Kidney (tissue), 14 donors: Measurements from ENCODE around the gene IL1B. TPM values are rescaled to one million over a fixed set of nuclear protein-coding genes. Genes with fewer than 3 reads are reported as not detected.

Experiments used
- DNase-seq, 5 donors: peaks; one replicate each; pipeline ENCODE4 v3.0.0-alpha.2; 2013 to 2020
- FAIRE-seq: peaks from 2 replicates; lab custom pipeline; 2012; peaks lifted over from hg19 to GRCh38; lab: Jason Lieb, UNC
- H3K27ac ChIP-seq, 2 donors: one replicate each; pipeline ENCODE4 v1.7.0; 2013; ENCODE audit warnings: low read depth in 2 of 2, low read length in 2 of 2, inconsistent platforms in 1 of 2
- H3K27me3 ChIP-seq: one replicate; pipeline ENCODE4 v1.7.1; 2013; ENCODE audit warnings: low read length, inconsistent platforms; ENCODE audit not compliant: control insufficient read depth, insufficient read depth
- H3K36me3 ChIP-seq, 3 donors: one replicate each; pipeline versions ENCODE4 v1.7.0 to v1.7.1; 2013; ENCODE audit warnings: low read length in 3 of 3, control low read depth in 1 of 3, inconsistent platforms in 1 of 3; ENCODE audit not compliant: insufficient read depth in 3 of 3, control insufficient read depth in 2 of 3
- H3K4me1 ChIP-seq, 3 donors: one replicate each; pipeline versions ENCODE4 v1.7.0 to v1.7.1; 2013; ENCODE audit warnings: low read length in 3 of 3, inconsistent platforms in 1 of 3, low read depth in 1 of 3; ENCODE audit not compliant: control insufficient read depth in 2 of 3, insufficient read depth in 2 of 3
- H3K4me3 ChIP-seq, 3 donors: one replicate each; pipeline versions ENCODE4 v1.7.0 to v1.8.1; 2013; ENCODE audit warnings: low read length in 3 of 3, control low read depth in 1 of 3, inconsistent platforms in 1 of 3
- H3K9ac ChIP-seq, 3 donors: one replicate each; pipeline versions ENCODE4 v1.7.0 to v1.7.1; 2013; ENCODE audit warnings: low read length in 3 of 3, control low read depth in 1 of 3, inconsistent platforms in 1 of 3
- H3K9me3 ChIP-seq, 3 donors: one replicate each; pipeline versions ENCODE4 v1.7.0 to v1.7.1; 2013; ENCODE audit warnings: low read length in 3 of 3, control low read depth in 1 of 3, inconsistent platforms in 1 of 3; ENCODE audit not compliant: control insufficient read depth in 2 of 3, insufficient read depth in 1 of 3
- CTCF ChIP-seq: IDR thresholded peaks from 3 replicates; pipeline ENCODE4 v1.5.1; 2012; ENCODE audit warnings: mild to moderate bottlenecking, moderate library complexity, borderline replicate concordance; ENCODE audit not compliant: insufficient read depth; ENCODE audit errors: extremely low read depth
- intact Hi-C: fragments of 100-400 bp; cut with DNase I; formaldehyde crosslinking; loops from one replicate; pipeline ENCODE4 v1.11.1; 2022
- polyA plus RNA-seq: library from polyadenylated mRNA; stranded (reverse); fragments of 350-450 nt; fragmentation: Illumina TruSeq; extraction: RNeasy Lipid Tissue Mini Kit (QIAGEN cat#74804); gene quantifications from one replicate; pipeline ENCODE4 v1.2.3, GENCODE V29; 2014; ENCODE audit warnings: low read depth, low replicate concordance; ENCODE audit not compliant: insufficient read depth
- total RNA-seq: library from RNA; stranded (reverse); fragmentation: NEBNext Ultra II Directional; extraction: Animal tissue kit (Norgen Biotek cat#: 25700); gene quantifications from one replicate; pipeline ENCODE4 v1.2.1, GENCODE V29; 2021
- donor health status: control.
- donor health status: control.
- donor health status: control.
- donor health status: control.
- donor health status: control.
- donor health status: DM: yes; HTN: yes; CAD: no.
- donor health status: Normal renal cell carcinoma (clear cell type).

The IL1B gene
- total and polyA plus RNA-seq, 2 donors from 2014 or later, result 0.56 to 2.9 TPM

GRCh38 chr2:112880696-112881095 lies 44.1 kb upstream of the IL1B start:
- H3K4me1 ChIP-seq, result no peaks in the 10 kb centered on the region
- H3K27ac ChIP-seq, result no peak overlapping the region
- no peak for FAIRE-seq
- no peaks in the 10 kb centered on the region for H3K36me3 ChIP-seq
- no peak for TF ChIP-seq CTCF
- H3K4me3 ChIP-seq, result no peak overlapping the region
- no peak for DNase-seq
- H3K9me3 ChIP-seq, result no peaks in the 10 kb centered on the region
- H3K27me3 ChIP-seq, result no peaks in the 10 kb centered on the region
- no peak overlapping the region for H3K9ac ChIP-seq
- intact Hi-C loops, result no loop called here

GRCh38 chr2:112880091-112880531 lies 43.5 kb upstream of the IL1B start:
- no peak for TF ChIP-seq CTCF
- no peak overlapping the region for H3K9ac ChIP-seq
- H3K27me3 ChIP-seq, result no peaks in the 10 kb centered on the region
- DNase-seq, result no peak
- intact Hi-C loops, result no loop called here
- H3K4me3 ChIP-seq, result no peak overlapping the region
- FAIRE-seq, result no peak
- H3K9me3 ChIP-seq, result no peaks in the 10 kb centered on the region
- H3K4me1 ChIP-seq, result no peaks in the 10 kb centered on the region
- H3K36me3 ChIP-seq, result no peaks in the 10 kb centered on the region
- no peak overlapping the region for H3K27ac ChIP-seq

DNA sequence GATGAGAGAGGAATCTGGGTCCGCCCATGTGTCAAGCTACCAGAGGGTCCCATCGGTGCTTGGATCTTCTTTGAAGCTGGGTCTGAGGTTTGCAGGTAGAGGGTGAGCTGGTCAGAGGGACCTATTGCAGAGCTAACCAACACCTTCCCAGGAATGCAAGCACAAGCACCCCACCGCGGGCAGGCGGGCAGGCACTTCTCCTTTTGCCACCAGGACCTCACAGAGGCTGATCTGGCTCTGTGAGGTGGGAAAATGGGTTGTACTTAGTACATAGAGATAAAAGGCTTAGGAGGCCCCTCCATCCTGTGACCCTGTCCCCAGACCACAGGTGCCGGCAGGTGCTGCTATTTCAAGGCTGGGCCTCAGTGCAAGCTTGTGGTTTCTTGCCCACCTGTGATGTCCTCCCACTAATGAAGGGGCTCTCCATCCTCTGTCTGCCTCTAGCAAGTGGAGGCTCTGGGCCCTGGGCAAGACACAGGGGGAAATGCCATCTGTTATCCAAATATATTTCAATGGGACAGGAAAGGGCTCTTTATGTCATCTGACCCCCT lies 43.0 kb upstream of the IL1B start:
- no peak for TF ChIP-seq CTCF
- no peak for DNase-seq
- no peaks in the 10 kb centered on the region for H3K27me3 ChIP-seq
- H3K4me1 ChIP-seq, result no peaks in the 10 kb centered on the region
- no peak overlapping the region for H3K27ac ChIP-seq
- H3K4me3 ChIP-seq, result no peak overlapping the region
- intact Hi-C loops, result no loop called here
- H3K36me3 ChIP-seq, result no peaks in the 10 kb centered on the region
- no peak for FAIRE-seq
- H3K9me3 ChIP-seq, result no peaks in the 10 kb centered on the region
- H3K9ac ChIP-seq, result no peak overlapping the region

DNA sequence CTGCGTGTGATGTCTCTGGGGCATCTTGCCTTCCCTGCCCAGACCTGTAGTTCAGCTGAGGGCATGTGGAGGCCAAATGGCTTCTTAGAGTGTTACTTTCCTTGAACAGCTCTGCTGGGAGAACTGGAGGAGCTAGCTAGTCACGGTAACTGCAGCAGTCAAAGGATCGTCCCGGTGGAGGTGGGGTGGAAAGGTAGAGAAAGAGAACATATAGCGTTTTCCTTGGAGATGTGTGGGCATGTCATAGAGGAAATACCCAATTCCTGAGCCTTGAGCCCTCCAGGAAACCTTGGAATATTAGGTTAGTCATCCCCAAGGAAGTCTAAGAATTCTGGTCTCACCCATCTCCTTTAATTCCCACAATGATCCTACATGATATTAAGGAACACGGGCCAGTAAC lies 40.8 kb upstream of the IL1B start:
- no peaks in the 10 kb centered on the region for H3K36me3 ChIP-seq
- no peak for DNase-seq
- H3K9me3 ChIP-seq, result no peaks in the 10 kb centered on the region
- no peak overlapping the region for H3K27ac ChIP-seq
- no peak for FAIRE-seq
- no peaks in the 10 kb centered on the region for H3K27me3 ChIP-seq
- no peaks in the 10 kb centered on the region for H3K4me1 ChIP-seq
- intact Hi-C loops, result no loop called here
- TF ChIP-seq CTCF, result no peak
- no peak overlapping the region for H3K9ac ChIP-seq
- H3K4me3 ChIP-seq, result no peak overlapping the region
